K562 (cell line): ENCODE results near the gene TTBK2. TPM values are rescaled to one million over a fixed set of nuclear protein-coding genes. Genes with fewer than 3 reads are reported as not detected.

Experiments
- ATAC-seq: fragments of 200-7000 bp; cut with Tn5 transposase; 3 replicates; pipeline ENCODE4 v1.9.1; 2020; ENCODE audit warnings: moderate library complexity
- BruUV-seq: library from RNA; stranded (reverse); fragments of 400-500 nt; replicated peaks from 2 replicates; lab custom pipeline; 2021; lab: Mats Ljungman, UMichigan
- CTCF ChIA-PET: fragments of 300-600 bp; formaldehyde crosslinking; extraction: SDS; loops from one replicate; lab custom pipeline; 2021; ENCODE audit warnings: low intra/inter-chr PET ratio; lab: Yijun Ruan, JAX
- POLR2A ChIA-PET: fragments of 300-600, 350-650 bp; sonication (Branson Sonifier 250); formaldehyde crosslinking; extraction: SDS; loops from one replicate; lab custom pipeline; 2021; ENCODE audit warnings: antibody characterized with exemption, inconsistent platforms; lab: Yijun Ruan, JAX
- DNase-seq, 4 experiments: peaks; one replicate each; pipeline versions ENCODE4 v3.0.0 to v3.0.0-alpha.2; 2011 to 2018; ENCODE audit warnings: low spot score in 3 of 4, mixed read lengths in 3 of 4; ENCODE audit errors: extremely low read depth in 1 of 4
- FAIRE-seq: peaks from 2 replicates; lab custom pipeline; 2011; peaks lifted over from hg19 to GRCh38; lab: Jason Lieb, UNC
- H2AFZ ChIP-seq: 2 replicates; pipeline ENCODE4 v1.6.0; 2011; ENCODE audit warnings: low read depth, low read length, control low read depth, inconsistent platforms
- H3K27ac ChIP-seq: fragments of 200-600 bp; 3 replicates; pipeline ENCODE4 v1.8.0; 2011; ENCODE audit warnings: low read depth, mild to moderate bottlenecking, control low read depth, inconsistent platforms, low read length, moderate library complexity, mixed read lengths; ENCODE audit errors: extremely low read depth
- H3K27me3 ChIP-seq, 2 experiments: fragments of 300-600 bp in 1 of 2; 2 replicates in 1 of 2; 3 replicates in 1 of 2; pipeline versions ENCODE4 v1.6.0 to v1.8.0; 2011; ENCODE audit warnings: inconsistent platforms in 2 of 2, low read length in 2 of 2, mild to moderate bottlenecking in 1 of 2, mixed read lengths in 1 of 2, moderate library complexity in 1 of 2; ENCODE audit not compliant: control insufficient read depth in 2 of 2, insufficient read depth in 2 of 2
- H3K36me3 ChIP-seq: fragments of 300-600 bp; 3 replicates; pipeline ENCODE4 v1.8.0; 2011; ENCODE audit warnings: mild to moderate bottlenecking, low read length, inconsistent platforms; ENCODE audit not compliant: control insufficient read depth, insufficient read depth
- H3K4me1 ChIP-seq, 2 experiments: fragments of 200-600 bp in 1 of 2; replicated peaks in 1 of 2; 2 replicates in 1 of 2; 3 replicates in 1 of 2; pipeline versions ENCODE4 v1.5.1 to v1.8.0; 2011; ENCODE audit warnings: inconsistent platforms in 2 of 2, low read length in 2 of 2, mild to moderate bottlenecking in 1 of 2, mixed read lengths in 1 of 2, moderate library complexity in 1 of 2; ENCODE audit not compliant: control insufficient read depth in 2 of 2, insufficient read depth in 2 of 2
- H3K4me2 ChIP-seq: 2 replicates; pipeline ENCODE4 v1.6.1; 2011; ENCODE audit warnings: low read length, control low read depth, inconsistent platforms, mixed read lengths; ENCODE audit not compliant: insufficient read depth
- H3K4me3 ChIP-seq: fragments of 200-600 bp; sonication (generic), shearing (Covaris generic); 2 replicates; pipeline ENCODE4 v1.5.1; 2016; ENCODE audit warnings: control low read depth, inconsistent platforms
- H3K79me2 ChIP-seq: fragments of 200-600 bp; 3 replicates; pipeline ENCODE4 v1.8.0; 2011; ENCODE audit warnings: low read length, inconsistent platforms; ENCODE audit not compliant: control insufficient read depth, insufficient read depth
- H3K9ac ChIP-seq, 2 experiments: 2 replicates each; pipeline versions ENCODE4 v1.6.0 to v1.6.1; 2011; ENCODE audit warnings: low read depth in 2 of 2, low read length in 2 of 2, control low read depth in 1 of 2, inconsistent platforms in 1 of 2, mild to moderate bottlenecking in 1 of 2, mixed read lengths in 1 of 2; ENCODE audit not compliant: insufficient read depth in 1 of 2
- H3K9me1 ChIP-seq: one replicate; pipeline ENCODE4 v1.6.0; 2011; ENCODE audit warnings: inconsistent platforms, mild to moderate bottlenecking, low read length, moderate library complexity; ENCODE audit not compliant: control insufficient read depth, insufficient read depth
- H3K9me3 ChIP-seq: replicated peaks from 2 replicates; pipeline ENCODE4 v1.5.1; 2011; ENCODE audit warnings: low read depth, low read length, inconsistent platforms; ENCODE audit not compliant: control insufficient read depth, insufficient read depth
- H4K20me1 ChIP-seq: replicated peaks from 2 replicates; pipeline ENCODE4 v1.6.1; 2011; ENCODE audit warnings: low read length, inconsistent platforms, mixed read lengths; ENCODE audit not compliant: control insufficient read depth, insufficient read depth
- BRF1 ChIP-seq: IDR thresholded peaks from 3 replicates; pipeline ENCODE4 v1.6.1; 2011; ENCODE audit warnings: borderline replicate concordance, mild to moderate bottlenecking; ENCODE audit not compliant: insufficient read length; ENCODE audit errors: extremely low read depth
- CBX3 ChIP-seq, 2 experiments: IDR thresholded peaks; 1 replicate in 1 of 2; 2 replicates in 1 of 2; pipeline ENCODE4 v1.6.1; 2012; ENCODE audit warnings: inconsistent platforms in 2 of 2, low read length in 2 of 2, borderline replicate concordance in 1 of 2, control low read depth in 1 of 2
- CREBBP ChIP-seq: IDR thresholded peaks from one replicate; pipeline ENCODE4 v1.6.1; 2012; ENCODE audit warnings: low read depth, mild to moderate bottlenecking, control low read depth, inconsistent platforms, low read length
- FOXJ2 ChIP-seq: fragments of 200-800 bp; sonication (Bioruptor generic); IDR thresholded peaks from 2 replicates; pipeline ENCODE4 v1.6.1; 2016; ENCODE audit warnings: missing genetic modification characterization, missing compliant biosample characterization
- KDM4B ChIP-seq, 2 experiments: fragments of 450-650 bp in 1 of 2; sonication (generic) in 1 of 2; IDR thresholded peaks; 2 replicates each; pipeline ENCODE4 v1.6.1; 2016 to 2017; ENCODE audit warnings: borderline replicate concordance in 2 of 2, antibody characterized with exemption in 1 of 2, low read depth in 1 of 2, mild to moderate bottlenecking in 1 of 2
- NCOA6 ChIP-seq: fragments of 450-650 bp; IDR thresholded peaks from 2 replicates; pipeline ENCODE4 v1.6.1; 2017; ENCODE audit warnings: mild to moderate bottlenecking
- NEUROD1 ChIP-seq: fragments of 150-350 bp; IDR thresholded peaks from 2 replicates; pipeline ENCODE4 v1.6.1; 2014; ENCODE audit warnings: borderline replicate concordance, low read length, low read depth; ENCODE audit not compliant: partially characterized antibody
- SMARCE1 ChIP-seq: fragments of 450-650 bp; IDR thresholded peaks from 2 replicates; pipeline ENCODE4 v1.7.1; 2016; ENCODE audit warnings: mild to moderate bottlenecking
- TEAD4 ChIP-seq, 2 experiments: sonication (generic) in 1 of 2; formaldehyde crosslinking in 1 of 2; IDR thresholded peaks; 2 replicates each; pipeline versions ENCODE4 v1.6.1 to v1.8.0; 2012 to 2022; ENCODE audit warnings: borderline replicate concordance in 1 of 2, inconsistent platforms in 1 of 2, low read length in 1 of 2, mild to moderate bottlenecking in 1 of 2, missing genetic modification reagents in 1 of 2
- ZNF408 ChIP-seq: fragments of 250-450 bp; sonication (Bioruptor Pico); IDR thresholded peaks from 2 replicates; pipeline ENCODE4 v1.4.0; 2020; ENCODE audit warnings: low read depth, mild to moderate bottlenecking, moderate library complexity
- WGBS: fragments of 100-300 bp; shearing (Covaris generic); methylation state at CpG from one replicate; pipeline ENCODE4 v1.1.6; 2016; ENCODE audit warnings: low coverage, mixed read lengths; ENCODE audit not compliant: insufficient coverage; ENCODE audit errors: missing lambda C conversion rate; 5-methylcytosine and 5-hydroxymethylcytosine counted together
- in situ Hi-C: fragments of 300-500 bp; cut with MboI; formaldehyde crosslinking; loops from 4 replicates; pipeline ENCODE4 v1.15.0; 2018; ENCODE audit warnings: inconsistent platforms, mixed read lengths
- intact Hi-C: fragments of 100-400 bp; cut with micrococcal nuclease; formaldehyde crosslinking; loops from 2 replicates; pipeline ENCODE4 v1.14.2; 2022
- polyA plus RNA-seq, 8 experiments: library from polyadenylated mRNA; depleted of rRNA in 4 of 8; stranded (reverse) in 5 of 8; unstranded in 3 of 8; fragments of >200 nt; fragmentation: Nextera tagmentation in 2 of 8; fragmentation: Illumina TruSeq in 1 of 8; extraction: Ambion mirVana in 2 of 8; extraction: Trizol in 1 of 8; gene quantifications; 2 replicates each; pipeline versions ENCODE4 v1.2.1 to v1.2.3, GENCODE V29; 2011 to 2014; ENCODE audit warnings: inconsistent platforms in 1 of 8, missing spikeins in 1 of 8
- total RNA-seq, 7 experiments: library from RNA; depleted of rRNA in 6 of 7; stranded (reverse); fragments of >200 nt in 6 of 7; fragmentation: Illumina TruSeq in 2 of 7; extraction: Trizol in 2 of 7; gene quantifications; 2 replicates each; pipeline versions ENCODE4 v1.2.1 to v1.2.3, GENCODE V29; 2011 to 2021; ENCODE audit warnings: low replicate concordance in 1 of 7
- TF ChIP-seq, protein P1 (sequence below): fragments of 250-450 bp; sonication (Bioruptor Pico); IDR thresholded peaks from 2 replicates; pipeline ENCODE4 v1.4.0; 2020

The TTBK2 gene
- total and polyA plus RNA-seq, 9 of the 15 experiments (the other 6 are each of a cell fraction or from before 2014, with no cell fraction given) = 0.89 to 8.0 (median 4.8) TPM

DNA sequence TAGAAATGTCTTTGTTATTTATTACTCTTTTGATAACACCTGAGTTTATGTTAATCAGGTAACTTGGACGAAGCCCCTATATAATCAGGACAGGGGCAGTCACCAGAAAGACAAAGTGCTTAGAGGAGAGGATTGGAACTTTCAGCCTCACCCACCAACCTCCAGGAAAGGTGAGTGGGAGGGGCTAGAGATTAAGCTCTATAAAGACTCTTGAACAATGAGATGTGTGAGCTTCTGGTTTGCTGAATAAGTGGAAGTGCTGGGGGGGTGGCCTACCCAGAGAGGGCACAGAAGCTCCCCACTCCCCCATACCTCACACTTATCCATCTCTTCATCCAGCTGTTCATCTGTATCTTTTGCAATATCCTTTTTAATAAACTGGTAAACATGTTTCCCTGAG lies 73.9 kb downstream of the TTBK2 start:
- H4K20me1 ChIP-seq = no peaks in the 10 kb centered on the region
- DNase-seq (no peak), FAIRE-seq (no peak), ATAC-seq (no peak)
- no peak overlapping the region for H2AFZ ChIP-seq
- CTCF ChIA-PET = no interaction called here
- no peak overlapping the region for H3K4me3 ChIP-seq
- H3K27me3 ChIP-seq = no peaks in the 10 kb centered on the region
- BruUV-seq = no TSS peak
- no peak overlapping the region for H3K27ac ChIP-seq
- H3K9me1 ChIP-seq = no peaks in the 10 kb centered on the region
- no peak overlapping the region for H3K9ac ChIP-seq
- in situ Hi-C loops (no loop called here), intact Hi-C loops (no loop called here)
- no peaks in the 10 kb centered on the region for H3K36me3 ChIP-seq
- H3K9me3 ChIP-seq = peaks cover 3% of the 10 kb centered on the region; the same call in 1 of the 2 replicates
- 20% methylated on average over 1 of the region's 1 CpG for WGBS
- H3K4me2 ChIP-seq = no peak overlapping the region
- no peaks in the 10 kb centered on the region for H3K4me1 ChIP-seq
- H3K79me2 ChIP-seq = no peaks in the 10 kb centered on the region
- POLR2A ChIA-PET = interaction anchor here (1.1 kb wide), 1 partner anchor 11 kb away, joined by 6 read pairs; no protein-coding TSS in a partner anchor
- no peak for TF ChIP-seq FOXJ2 (tag)
- TF ChIP-seq CBX3 (IDR thresholded peaks at IDR 0.05; ENCODE audit: borderline replicate concordance in 1 of 2, low read length in 2 of 2) = no peak
- TF ChIP-seq NCOA6 = no peak
- no peak for TF ChIP-seq KDM4B (IDR thresholded peaks at IDR 0.05; ENCODE audit: borderline replicate concordance in 2 of 2, low read depth in 1 of 2)
- TF ChIP-seq BRF1 = no peak
- no peak for TF ChIP-seq TEAD4 (IDR thresholded peaks at IDR 0.05; ENCODE audit: low read length)
- TF ChIP-seq TEAD4 (CRISPR knock-in tag; IDR thresholded peaks at IDR 0.05; ENCODE audit: borderline replicate concordance) = no peak
- no peak for TF ChIP-seq ZNF408 (CRISPR knock-in tag)
- TF ChIP-seq, protein P1, sequence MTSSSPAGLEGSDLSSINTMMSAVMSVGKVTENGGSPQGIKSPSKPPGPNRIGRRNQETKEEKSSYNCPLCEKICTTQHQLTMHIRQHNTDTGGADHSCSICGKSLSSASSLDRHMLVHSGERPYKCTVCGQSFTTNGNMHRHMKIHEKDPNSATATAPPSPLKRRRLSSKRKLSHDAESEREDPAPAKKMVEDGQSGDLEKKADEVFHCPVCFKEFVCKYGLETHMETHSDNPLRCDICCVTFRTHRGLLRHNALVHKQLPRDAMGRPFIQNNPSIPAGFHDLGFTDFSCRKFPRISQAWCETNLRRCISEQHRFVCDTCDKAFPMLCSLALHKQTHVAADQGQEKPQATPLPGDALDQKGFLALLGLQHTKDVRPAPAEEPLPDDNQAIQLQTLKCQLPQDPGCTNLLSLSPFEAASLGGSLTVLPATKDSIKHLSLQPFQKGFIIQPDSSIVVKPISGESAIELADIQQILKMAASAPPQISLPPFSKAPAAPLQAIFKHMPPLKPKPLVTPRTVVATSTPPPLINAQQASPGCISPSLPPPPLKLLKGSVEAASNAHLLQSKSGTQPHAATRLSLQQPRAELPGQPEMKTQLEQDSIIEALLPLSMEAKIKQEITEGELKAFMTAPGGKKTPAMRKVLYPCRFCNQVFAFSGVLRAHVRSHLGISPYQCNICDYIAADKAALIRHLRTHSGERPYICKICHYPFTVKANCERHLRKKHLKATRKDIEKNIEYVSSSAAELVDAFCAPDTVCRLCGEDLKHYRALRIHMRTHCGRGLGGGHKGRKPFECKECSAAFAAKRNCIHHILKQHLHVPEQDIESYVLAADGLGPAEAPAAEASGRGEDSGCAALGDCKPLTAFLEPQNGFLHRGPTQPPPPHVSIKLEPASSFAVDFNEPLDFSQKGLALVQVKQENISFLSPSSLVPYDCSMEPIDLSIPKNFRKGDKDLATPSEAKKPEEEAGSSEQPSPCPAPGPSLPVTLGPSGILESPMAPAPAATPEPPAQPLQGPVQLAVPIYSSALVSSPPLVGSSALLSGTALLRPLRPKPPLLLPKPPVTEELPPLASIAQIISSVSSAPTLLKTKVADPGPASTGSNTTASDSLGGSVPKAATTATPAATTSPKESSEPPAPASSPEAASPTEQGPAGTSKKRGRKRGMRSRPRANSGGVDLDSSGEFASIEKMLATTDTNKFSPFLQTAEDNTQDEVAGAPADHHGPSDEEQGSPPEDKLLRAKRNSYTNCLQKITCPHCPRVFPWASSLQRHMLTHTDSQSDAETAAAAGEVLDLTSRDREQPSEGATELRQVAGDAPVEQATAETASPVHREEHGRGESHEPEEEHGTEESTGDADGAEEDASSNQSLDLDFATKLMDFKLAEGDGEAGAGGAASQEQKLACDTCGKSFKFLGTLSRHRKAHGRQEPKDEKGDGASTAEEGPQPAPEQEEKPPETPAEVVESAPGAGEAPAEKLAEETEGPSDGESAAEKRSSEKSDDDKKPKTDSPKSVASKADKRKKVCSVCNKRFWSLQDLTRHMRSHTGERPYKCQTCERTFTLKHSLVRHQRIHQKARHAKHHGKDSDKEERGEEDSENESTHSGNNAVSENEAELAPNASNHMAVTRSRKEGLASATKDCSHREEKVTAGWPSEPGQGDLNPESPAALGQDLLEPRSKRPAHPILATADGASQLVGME = no peak
- no peak for TF ChIP-seq CREBBP
- TF ChIP-seq SMARCE1 = no peak
- no peak for TF ChIP-seq NEUROD1
